ENCODE results near the gene CFAP99. TPM values are rescaled to one million over a fixed set of nuclear protein-coding genes. Genes with fewer than 3 reads are reported as not detected.

CFAP99 gene
- total and polyA plus RNA-seq, 9 of the 15 experiments (the other 6 are each of a cell fraction or from before 2014, with no cell fraction given), result 0.07 to 0.18 (median 0.09) TPM; not detected in 6

GRCh38 chr4:2412885-2413716 is 5.7 kb upstream of the CFAP99 start (continued):
- TF ChIP-seq ZNF324 (CRISPR knock-in tag; IDR thresholded peaks at IDR 0.05) (no peak), ZNF583 (CRISPR knock-in tag; IDR thresholded peaks at IDR 0.05) (no peak), ZNF384 (IDR thresholded peaks at IDR 0.05; ENCODE audit: low read depth, low read length) (no peak), MYNN (IDR thresholded peaks at IDR 0.05) (peak; percentile 92), MYNN (CRISPR knock-in tag; IDR thresholded peaks at IDR 0.05) (no peak), KLF1 (tag; IDR thresholded peaks at IDR 0.05) (no peak), ZNF780A (CRISPR knock-in tag; IDR thresholded peaks at IDR 0.05) (no peak), DEAF1 (CRISPR knock-in tag; IDR thresholded peaks at IDR 0.05) (no peak), ZNF830 (CRISPR knock-in tag; IDR thresholded peaks at IDR 0.05) (no peak), ETS1 (conservative IDR thresholded peaks at IDR 0.05; ENCODE audit: control insufficient read depth, low read depth, low read length) (peak; percentile 81; the same call in 1 of the 2 replicates), HOMEZ (CRISPR knock-in tag; IDR thresholded peaks at IDR 0.05) (no peak), RFX5 (IDR thresholded peaks at IDR 0.05; ENCODE audit: low read depth, low read length) (no peak), NFE2L1 (tag; IDR thresholded peaks at IDR 0.05; ENCODE audit: borderline replicate concordance, low read depth) (no peak), FOXJ2 (tag; IDR thresholded peaks at IDR 0.05) (no peak), RBFOX2 (IDR thresholded peaks at IDR 0.05; ENCODE audit: low read depth, low read length) (peak; percentile 80), KLF6 (CRISPR knock-in tag; IDR thresholded peaks at IDR 0.05; ENCODE audit: borderline replicate concordance) (no peak), RBM15 (IDR thresholded peaks at IDR 0.05; ENCODE audit: insufficient read depth, low read length) (no peak), IRF2 (CRISPR knock-in tag; IDR thresholded peaks at IDR 0.05) (no peak), RBBP5 (IDR thresholded peaks at IDR 0.05; ENCODE audit: borderline replicate concordance, insufficient read depth, low read length, poor library complexity, severe bottlenecking) (peak; percentile 55), ZFPM2 (CRISPR knock-in tag; IDR thresholded peaks at IDR 0.05) (no peak), CBX3 (IDR thresholded peaks at IDR 0.05; ENCODE audit: borderline replicate concordance in 1 of 2, low read length in 2 of 2) (no peak; a peak in 1 of 3 replicates), NR3C1 (CRISPR knock-in tag; IDR thresholded peaks at IDR 0.05) (no peak), ZZZ3 (IDR thresholded peaks at IDR 0.05) (no peak), PPARD (CRISPR knock-in tag; IDR thresholded peaks at IDR 0.05) (no peak), ZNF76 (CRISPR knock-in tag; IDR thresholded peaks at IDR 0.05; ENCODE audit: borderline replicate concordance) (no peak)

Measured in K562 (cell line).